ENCODE results near the gene FBXL3. TPM values are rescaled to one million over a fixed set of nuclear protein-coding genes. Genes with fewer than 3 reads are reported as not detected.
A peak's percentile ranks its signal among the peaks of the same experiment; 100 is the strongest.

The FBXL3 gene
- total and polyA plus RNA-seq, 8 donors: 12.7 to 91.4 (median 19.0) TPM

GRCh38 chr13:76980075-76980718 is 46.8 kb downstream of the FBXL3 start:
- Histone ChIP-seq H3K36me3 (no peaks in the 10 kb centered on the region), H3K27ac (no peak overlapping the region), H3K27me3 (peaks cover 0 to 30% (median 4%) of the 10 kb centered on the region in 3 donors), H3K4me3 (peak overlapping the region; percentile 26 to 31 (median 29)), H3K4me1 (peaks cover 6 to 10% (median 9%) of the 10 kb centered on the region in 4 donors), H3K9me3 (no peaks in the 10 kb centered on the region)
- WGBS, 5 donors: 4 to 5% (median 5%) methylated on average over 29 to 34 of the region's 34 CpGs
- peak; percentile 84 to 92 for DNase-seq
- intact Hi-C loops (cut with DNase I; ENCODE audit: low total_unique reads): no loop called here
- no peak for TF ChIP-seq EP300 (IDR thresholded peaks at IDR 0.05)
- peak in 5 of 7 experiments; percentile 61 to 93 (median 89) for TF ChIP-seq CTCF (IDR thresholded peaks at IDR 0.05)

- intact Hi-C loops (cut with DNase I; ENCODE audit: low total_unique reads): no loop called here
- WGBS, 5 donors: 33 to 75% (median 45%) methylated on average over 5 of the region's 5 CpGs
These were observed 50.0 kb downstream of the FBXL3 start for GRCh38 chr13:76976929-76977328.

GRCh38 chr13:76976490-76976889 is 50.5 kb downstream of the FBXL3 start:
- 61 to 75% (median 70%) methylated on average over 8 of the region's 8 CpGs for WGBS, 5 donors
- Histone ChIP-seq H3K27ac (no peak overlapping the region), H3K4me1 (peaks cover 6 to 17% (median 9%) of the 10 kb centered on the region in 4 donors), H3K4me3 (no peak overlapping the region), H3K27me3 (peaks cover 0 to 22% (median 4%) of the 10 kb centered on the region in 3 donors), H3K36me3 (no peaks in the 10 kb centered on the region), H3K9me3 (no peaks in the 10 kb centered on the region)
- DNase-seq: no peak
- TF ChIP-seq POLR2AphosphoS5 (IDR thresholded peaks at IDR 0.05) (no peak), CTCF (IDR thresholded peaks at IDR 0.05) (no peak), EP300 (IDR thresholded peaks at IDR 0.05) (no peak), POLR2A (IDR thresholded peaks at IDR 0.05) (no peak)
- intact Hi-C loops (cut with DNase I; ENCODE audit: low total_unique reads): no loop called here

More at GRCh38 chr13:76976929-76977328, 50.0 kb downstream of the FBXL3 start:
- Histone ChIP-seq H3K27me3 (peaks cover 0 to 27% (median 4%) of the 10 kb centered on the region in 3 donors), H3K4me3 (no peak overlapping the region), H3K9me3 (no peaks in the 10 kb centered on the region), H3K4me1 (peaks cover 6 to 17% (median 9%) of the 10 kb centered on the region in 4 donors), H3K36me3 (no peaks in the 10 kb centered on the region), H3K27ac (no peak overlapping the region)
- DNase-seq: no peak
- no peak for TF ChIP-seq POLR2AphosphoS5 (IDR thresholded peaks at IDR 0.05)

DNA sequence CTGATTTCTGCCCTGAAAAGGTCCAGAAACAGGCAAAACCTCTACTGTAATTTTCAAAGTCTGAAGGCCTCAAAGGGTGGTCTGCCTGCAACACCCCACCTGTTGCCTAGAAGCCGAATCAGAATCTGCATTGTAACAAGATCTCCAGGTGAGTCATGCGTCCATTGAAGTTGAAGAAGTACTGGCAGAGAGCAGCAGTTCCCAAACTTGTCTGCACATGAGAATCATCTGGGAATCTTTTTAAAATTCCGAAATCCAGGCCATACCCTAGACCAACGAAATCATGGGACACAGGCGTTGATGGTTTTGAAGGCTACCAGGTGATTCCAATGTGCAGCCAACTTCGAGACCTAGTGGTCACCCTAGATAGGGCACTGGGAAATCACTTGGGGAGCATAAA is 51.1 kb downstream of the FBXL3 start:
- intact Hi-C loops (cut with DNase I; ENCODE audit: low total_unique reads): no loop called here
- Histone ChIP-seq H3K27me3 (peaks cover 0 to 16% (median 0%) of the 10 kb centered on the region in 3 donors), H3K4me1 (peaks cover 6 to 17% (median 9%) of the 10 kb centered on the region in 4 donors), H3K4me3 (no peak overlapping the region), H3K9me3 (no peaks in the 10 kb centered on the region), H3K36me3 (no peaks in the 10 kb centered on the region), H3K27ac (no peak overlapping the region)
- WGBS, 5 donors: 88 to 95% (median 91%) methylated on average over 6 of the region's 6 CpGs
- DNase-seq: no peak
- TF ChIP-seq POLR2A (IDR thresholded peaks at IDR 0.05) (no peak), EP300 (IDR thresholded peaks at IDR 0.05) (no peak), CTCF (IDR thresholded peaks at IDR 0.05) (no peak)

- Histone ChIP-seq H3K4me1 (peaks cover 0 to 7% (median under 1%) of the 10 kb centered on the region in 4 donors), H3K27ac (no peak overlapping the region), H3K27me3 (peaks cover 0 to 10% (median 0%) of the 10 kb centered on the region in 3 donors), H3K36me3 (no peaks in the 10 kb centered on the region), H3K4me3 (no peak overlapping the region), H3K9me3 (no peaks in the 10 kb centered on the region)
- DNase-seq: no peak
- intact Hi-C loops (cut with DNase I; ENCODE audit: low total_unique reads): no loop called here
- 79 to 91% (median 81%) methylated on average over 3 of the region's 3 CpGs for WGBS, 5 donors
- no peak for TF ChIP-seq EP300 (IDR thresholded peaks at IDR 0.05)
- no peak for TF ChIP-seq POLR2A (IDR thresholded peaks at IDR 0.05)
- TF ChIP-seq CTCF (IDR thresholded peaks at IDR 0.05): no peak
- no peak for TF ChIP-seq POLR2AphosphoS5 (IDR thresholded peaks at IDR 0.05)
These were observed 52.4 kb downstream of the FBXL3 start for GRCh38 chr13:76974618-76974975.
